SK-N-SH treated with all-trans-retinoic acid at 6 μM for 48 hours (cell line): ENCODE measurements around the gene NHS.

Experiments used
- ATAC-seq: fragments of 200-7000 bp; cut with Tn5 transposase; 3 replicates; pipeline ENCODE4 v1.9.1; 2020; ENCODE audit warnings: mild to moderate bottlenecking, moderate library complexity
- ARNTL ChIP-seq: fragments of 450-650 bp; formaldehyde crosslinking; IDR thresholded peaks from 2 replicates; pipeline ENCODE4 v1.5.0; 2020; ENCODE audit warnings: low read depth, mild to moderate bottlenecking, moderate library complexity, borderline replicate concordance
- BACH2 ChIP-seq: fragments of 250-450 bp; sonication (Bioruptor Pico); IDR thresholded peaks from 2 replicates; pipeline ENCODE4 v1.9.0; 2021; ENCODE audit warnings: mild to moderate bottlenecking, borderline replicate concordance
- CSDC2 ChIP-seq: fragments of 250-450 bp; sonication (Bioruptor Pico); IDR thresholded peaks from 2 replicates; pipeline ENCODE4 v1.5.0; 2020; ENCODE audit warnings: mild to moderate bottlenecking, moderate library complexity
- ESRRG ChIP-seq: fragments of 250-450 bp; sonication (Bioruptor Pico); IDR thresholded peaks from 2 replicates; pipeline ENCODE4 v1.6.1; 2021; ENCODE audit warnings: mild to moderate bottlenecking
- GLIS3 ChIP-seq: fragments of 250-450 bp; sonication (Bioruptor Pico); IDR thresholded peaks from 2 replicates; pipeline ENCODE4 v1.5.0; 2020; ENCODE audit warnings: mild to moderate bottlenecking, moderate library complexity
- ISL1 ChIP-seq: fragments of 250-450 bp; sonication (Bioruptor Pico); IDR thresholded peaks from 2 replicates; pipeline ENCODE4 v2.1.2; 2022; ENCODE audit warnings: mild to moderate bottlenecking, moderate library complexity
- OSR1 ChIP-seq: fragments of 250-450 bp; sonication (Bioruptor Pico); IDR thresholded peaks from 2 replicates; pipeline ENCODE4 v1.8.0; 2022; ENCODE audit warnings: moderate library complexity, mild to moderate bottlenecking, inconsistent platforms
- PATZ1 ChIP-seq: fragments of 250-450 bp; sonication (Bioruptor Pico); IDR thresholded peaks from 2 replicates; pipeline ENCODE4 v1.8.0; 2020; ENCODE audit warnings: mild to moderate bottlenecking, moderate library complexity, borderline replicate concordance
- POU6F1 ChIP-seq: fragments of 250-450 bp; sonication (Bioruptor Pico); IDR thresholded peaks from 2 replicates; pipeline ENCODE4 v1.8.0; 2021; ENCODE audit warnings: low read depth, mild to moderate bottlenecking, moderate library complexity, borderline replicate concordance
- PPARA ChIP-seq: fragments of 250-450 bp; sonication (Bioruptor Pico); IDR thresholded peaks from 2 replicates; pipeline ENCODE4 v1.5.0; 2020; ENCODE audit warnings: mild to moderate bottlenecking, borderline replicate concordance
- RARB ChIP-seq: fragments of 250-450 bp; sonication (Bioruptor Pico); IDR thresholded peaks from 2 replicates; pipeline ENCODE4 v1.8.0; 2021; ENCODE audit warnings: mild to moderate bottlenecking, moderate library complexity
- SNAI2 ChIP-seq: fragments of 250-450 bp; sonication (Bioruptor Pico); IDR thresholded peaks from 2 replicates; pipeline ENCODE4 v1.5.0; 2020; ENCODE audit warnings: mild to moderate bottlenecking, moderate library complexity
- TOX ChIP-seq: fragments of 250-450 bp; sonication (Bioruptor Pico); IDR thresholded peaks from 2 replicates; pipeline ENCODE4 v1.8.0; 2021; ENCODE audit warnings: mild to moderate bottlenecking, moderate library complexity, borderline replicate concordance
- TSHZ2 ChIP-seq: fragments of 250-450 bp; sonication (Bioruptor Pico); IDR thresholded peaks from 2 replicates; pipeline ENCODE4 v1.5.0; 2020; ENCODE audit warnings: mild to moderate bottlenecking, moderate library complexity
- ZC3H10 ChIP-seq: fragments of 250-450 bp; sonication (Bioruptor Pico); IDR thresholded peaks from 2 replicates; pipeline ENCODE4 v1.5.1; 2021; ENCODE audit warnings: mild to moderate bottlenecking, moderate library complexity
- ZFP3 ChIP-seq: fragments of 250-450 bp; sonication (Bioruptor Pico); IDR thresholded peaks from 2 replicates; pipeline ENCODE4 v1.5.0; 2020; ENCODE audit warnings: mild to moderate bottlenecking, moderate library complexity
- ZFP30 ChIP-seq: fragments of 450-650 bp; formaldehyde crosslinking; IDR thresholded peaks from 2 replicates; pipeline ENCODE4 v1.5.0; 2022; ENCODE audit warnings: mild to moderate bottlenecking, moderate library complexity
- ZNF565 ChIP-seq: fragments of 450-650 bp; formaldehyde crosslinking; conservative IDR thresholded peaks from 2 replicates; pipeline ENCODE4 v1.5.0; 2020; ENCODE audit warnings: low read depth, mild to moderate bottlenecking, moderate library complexity
- ZNF8 ChIP-seq: fragments of 450-650 bp; formaldehyde crosslinking; IDR thresholded peaks from 2 replicates; pipeline ENCODE4 v1.5.0; 2020; ENCODE audit warnings: mild to moderate bottlenecking, moderate library complexity
- TF ChIP-seq, protein P1 (sequence below): fragments of 250-450 bp; sonication (Bioruptor Pico); IDR thresholded peaks from 2 replicates; pipeline ENCODE4 v1.5.1; 2021; ENCODE audit warnings: mild to moderate bottlenecking, moderate library complexity
- TF ChIP-seq, protein P2 (sequence below): fragments of 250-450 bp; sonication (Bioruptor Pico); IDR thresholded peaks from 2 replicates; pipeline ENCODE4 v1.5.1; 2020; ENCODE audit warnings: low read depth, mild to moderate bottlenecking, moderate library complexity

NHS gene

DNA sequence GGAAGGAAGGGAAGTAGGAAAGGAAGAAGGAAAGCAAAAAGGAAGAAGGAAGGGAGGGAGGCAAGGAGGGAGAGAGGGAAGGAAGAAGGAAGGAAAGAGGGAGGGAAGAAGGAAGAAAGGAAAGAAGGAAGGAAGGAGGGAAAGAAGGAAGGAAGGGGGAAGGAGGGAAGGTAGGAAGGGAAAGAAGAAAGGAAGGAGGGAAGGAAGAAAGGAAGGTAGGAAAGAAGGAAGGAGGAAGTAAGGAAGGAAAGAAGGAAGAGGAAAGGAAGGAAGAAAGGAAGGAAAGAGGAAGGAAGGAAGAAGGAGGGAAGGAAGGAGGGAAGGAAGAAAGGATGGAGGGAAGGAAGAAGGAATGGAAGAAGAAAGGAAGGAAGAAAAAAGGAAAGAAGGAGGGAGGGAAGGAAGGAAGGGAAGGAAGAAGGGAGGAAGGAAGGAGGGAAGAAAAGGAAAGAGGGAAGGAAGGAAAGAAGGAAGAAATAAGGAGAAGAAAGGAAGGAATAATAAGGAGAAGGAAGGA lies 343.7 kb downstream of the NHS start:
- no peak for ATAC-seq
- TF ChIP-seq, protein P1, sequence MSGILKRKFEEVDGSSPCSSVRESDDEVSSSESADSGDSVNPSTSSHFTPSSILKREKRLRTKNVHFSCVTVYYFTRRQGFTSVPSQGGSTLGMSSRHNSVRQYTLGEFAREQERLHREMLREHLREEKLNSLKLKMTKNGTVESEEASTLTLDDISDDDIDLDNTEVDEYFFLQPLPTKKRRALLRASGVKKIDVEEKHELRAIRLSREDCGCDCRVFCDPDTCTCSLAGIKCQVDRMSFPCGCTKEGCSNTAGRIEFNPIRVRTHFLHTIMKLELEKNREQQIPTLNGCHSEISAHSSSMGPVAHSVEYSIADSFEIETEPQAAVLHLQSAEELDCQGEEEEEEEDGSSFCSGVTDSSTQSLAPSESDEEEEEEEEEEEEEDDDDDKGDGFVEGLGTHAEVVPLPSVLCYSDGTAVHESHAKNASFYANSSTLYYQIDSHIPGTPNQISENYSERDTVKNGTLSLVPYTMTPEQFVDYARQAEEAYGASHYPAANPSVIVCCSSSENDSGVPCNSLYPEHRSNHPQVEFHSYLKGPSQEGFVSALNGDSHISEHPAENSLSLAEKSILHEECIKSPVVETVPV (CRISPR knock-in tag): no peak
- TF ChIP-seq PPARA: no peak
- no peak for TF ChIP-seq ZFP30 (CRISPR knock-in tag)
- TF ChIP-seq RARB (CRISPR knock-in tag): no peak
- TF ChIP-seq PATZ1 (CRISPR knock-in tag): no peak
- no peak for TF ChIP-seq ESRRG (CRISPR knock-in tag)
- no peak for TF ChIP-seq ZNF565
- no peak for TF ChIP-seq CSDC2 (CRISPR knock-in tag)
- no peak for TF ChIP-seq ZNF8 (CRISPR knock-in tag)
- no peak for TF ChIP-seq BACH2 (CRISPR knock-in tag)
- TF ChIP-seq SNAI2 (CRISPR knock-in tag): no peak
- TF ChIP-seq ZC3H10: no peak
- no peak for TF ChIP-seq OSR1 (CRISPR knock-in tag)
- TF ChIP-seq, all 23 proteins: peak for 0

DNA sequence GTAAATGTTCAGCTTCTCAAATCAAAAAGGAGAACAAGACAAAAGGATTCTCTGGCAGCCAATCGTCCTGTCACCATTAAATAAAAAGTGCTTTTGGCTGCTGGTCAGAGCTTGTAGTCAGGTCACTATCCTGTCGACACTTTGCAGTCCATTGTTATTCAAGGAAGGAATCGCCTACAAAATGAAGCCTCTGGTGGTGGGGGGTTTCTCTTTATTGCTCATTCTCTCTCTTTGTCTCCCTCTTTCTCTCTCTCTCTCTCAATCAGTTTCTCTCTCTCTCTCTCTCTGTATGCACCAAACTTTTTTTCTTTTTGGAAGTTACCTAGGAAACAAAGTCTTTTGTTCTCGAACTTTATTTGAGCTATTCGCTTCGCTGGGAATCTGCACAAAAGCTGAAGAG lies 344.7 kb downstream of the NHS start:
- TF ChIP-seq ZFP30 (CRISPR knock-in tag) (no peak), ZNF565 (no peak), PPARA (no peak), ZC3H10 (no peak), ZNF8 (CRISPR knock-in tag) (no peak), OSR1 (CRISPR knock-in tag) (no peak), GLIS3 (CRISPR knock-in tag) (no peak), ARNTL (CRISPR knock-in tag) (no peak), POU6F1 (no peak)
- TF ChIP-seq, protein P2, sequence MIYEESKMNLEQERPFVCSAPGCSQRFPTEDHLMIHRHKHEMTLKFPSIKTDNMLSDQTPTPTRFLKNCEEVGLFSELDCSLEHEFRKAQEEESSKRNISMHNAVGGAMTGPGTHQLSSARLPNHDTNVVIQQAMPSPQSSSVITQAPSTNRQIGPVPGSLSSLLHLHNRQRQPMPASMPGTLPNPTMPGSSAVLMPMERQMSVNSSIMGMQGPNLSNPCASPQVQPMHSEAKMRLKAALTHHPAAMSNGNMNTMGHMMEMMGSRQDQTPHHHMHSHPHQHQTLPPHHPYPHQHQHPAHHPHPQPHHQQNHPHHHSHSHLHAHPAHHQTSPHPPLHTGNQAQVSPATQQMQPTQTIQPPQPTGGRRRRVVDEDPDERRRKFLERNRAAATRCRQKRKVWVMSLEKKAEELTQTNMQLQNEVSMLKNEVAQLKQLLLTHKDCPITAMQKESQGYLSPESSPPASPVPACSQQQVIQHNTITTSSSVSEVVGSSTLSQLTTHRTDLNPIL: no peak
- no peak for ATAC-seq

- ATAC-seq: no peak
- TF ChIP-seq RARB (CRISPR knock-in tag): no peak
- no peak for TF ChIP-seq SNAI2 (CRISPR knock-in tag)
- TF ChIP-seq PPARA: no peak
- no peak for TF ChIP-seq TOX (CRISPR knock-in tag)
- TF ChIP-seq ZFP30 (CRISPR knock-in tag): no peak
- TF ChIP-seq OSR1 (CRISPR knock-in tag): no peak
Observed at GRCh38 chrX:17721715-17722114, 346.7 kb downstream of the NHS start.

GRCh38 chrX:17725181-17725580 lies 350.2 kb downstream of the NHS start:
- no peak for ATAC-seq

More at GRCh38 chrX:17725181-17725580, 350.2 kb downstream of the NHS start:
- no peak for TF ChIP-seq ZNF565
- TF ChIP-seq ZFP3 (CRISPR knock-in tag): no peak
- no peak for TF ChIP-seq TSHZ2
- TF ChIP-seq ISL1 (CRISPR knock-in tag): no peak
- TF ChIP-seq, protein P1 (CRISPR knock-in tag): no peak
- no peak for TF ChIP-seq GLIS3 (CRISPR knock-in tag)
- no peak for TF ChIP-seq PATZ1 (CRISPR knock-in tag)
- TF ChIP-seq CSDC2 (CRISPR knock-in tag): no peak
- TF ChIP-seq ARNTL (CRISPR knock-in tag): no peak
- no peak for TF ChIP-seq ESRRG (CRISPR knock-in tag)
- TF ChIP-seq BACH2 (CRISPR knock-in tag): no peak
- TF ChIP-seq RARB (CRISPR knock-in tag): no peak
- TF ChIP-seq ZNF8 (CRISPR knock-in tag): no peak
- TF ChIP-seq PPARA: no peak
- no peak for TF ChIP-seq OSR1 (CRISPR knock-in tag)
- no peak for TF ChIP-seq SNAI2 (CRISPR knock-in tag)
- TF ChIP-seq TOX (CRISPR knock-in tag): no peak
